ENCODE measurements around the gene SERPINF2.
"Not testable (repeated sequence)": the region's sequence is repeated elsewhere in the genome, so short reads cannot be mapped to it uniquely, and the experiment has no call there.

The SERPINF2 gene

GRCh38 chr17:1742371-1743087, at the start of gene SERPINF2:
TSS of gene SERPINF2 (plus strand) at chr17:1742871. CDS start at chr17:1744996, 2,125 bp downstream.
- DNase-seq (ENCODE audit: low read depth in 1 of 2, low spot score in 1 of 2): no peak

- no peak for DNase-seq (ENCODE audit: low read depth in 1 of 2, low spot score in 1 of 2)
Measured at GRCh38 chr17:1693339-1693738, 49.3 kb upstream of the SERPINF2 start.

GRCh38 chr17:1695365-1695764, 47.3 kb upstream of the SERPINF2 start:
- no peak for DNase-seq (ENCODE audit: low read depth in 1 of 2, low spot score in 1 of 2)

- DNase-seq (ENCODE audit: low read depth in 1 of 2, low spot score in 1 of 2): no peak
Measured at GRCh38 chr17:1697681-1698080, 45.0 kb upstream of the SERPINF2 start.

GRCh38 chr17:1699891-1700290, 42.8 kb upstream of the SERPINF2 start:
- not testable (repeated sequence) for DNase-seq (ENCODE audit: low read depth in 1 of 2, low spot score in 1 of 2)

GRCh38 chr17:1703063-1703462, 39.6 kb upstream of the SERPINF2 start:
- no peak for DNase-seq (ENCODE audit: low read depth in 1 of 2, low spot score in 1 of 2)

- DNase-seq (ENCODE audit: low read depth in 1 of 2, low spot score in 1 of 2): no peak
Measured at GRCh38 chr17:1705004-1705403, 37.7 kb upstream of the SERPINF2 start.

- DNase-seq (ENCODE audit: low read depth in 1 of 2, low spot score in 1 of 2): no peak
Measured at GRCh38 chr17:1707107-1707506, 35.6 kb upstream of the SERPINF2 start.

- DNase-seq (ENCODE audit: low read depth in 1 of 2, low spot score in 1 of 2): not testable (repeated sequence)
Measured at GRCh38 chr17:1708791-1709346, 33.8 kb upstream of the SERPINF2 start.

GRCh38 chr17:1709403-1709951, 33.2 kb upstream of the SERPINF2 start:
- DNase-seq (ENCODE audit: low read depth in 1 of 2, low spot score in 1 of 2): no peak

- DNase-seq (ENCODE audit: low read depth in 1 of 2, low spot score in 1 of 2): no peak
Measured at GRCh38 chr17:1709971-1710806, 32.5 kb upstream of the SERPINF2 start, which contains the start of gene TLCD2. TSS of gene TLCD2 (minus strand) at chr17:1710377. CDS start at chr17:1710242, 135 bp downstream.

- DNase-seq (ENCODE audit: low read depth in 1 of 2, low spot score in 1 of 2): no peak
Measured at GRCh38 chr17:1710807-1711553, 31.7 kb upstream of the SERPINF2 start.

GRCh38 chr17:1711804-1712203, 30.9 kb upstream of the SERPINF2 start:
- DNase-seq (ENCODE audit: low read depth in 1 of 2, low spot score in 1 of 2): no peak

GRCh38 chr17:1712271-1712670, 30.4 kb upstream of the SERPINF2 start:
- no peak for DNase-seq (ENCODE audit: low read depth in 1 of 2, low spot score in 1 of 2)

GRCh38 chr17:1713160-1713877, 29.4 kb upstream of the SERPINF2 start:
- DNase-seq (ENCODE audit: low read depth in 1 of 2, low spot score in 1 of 2): no peak

- no peak for DNase-seq (ENCODE audit: low read depth in 1 of 2, low spot score in 1 of 2)
Measured at GRCh38 chr17:1713878-1714426, 28.7 kb upstream of the SERPINF2 start.

GRCh38 chr17:1714427-1714979, 28.2 kb upstream of the SERPINF2 start:
- no peak for DNase-seq (ENCODE audit: low read depth in 1 of 2, low spot score in 1 of 2)

- DNase-seq (ENCODE audit: low read depth in 1 of 2, low spot score in 1 of 2): no peak
Measured at GRCh38 chr17:1714980-1715802, 27.5 kb upstream of the SERPINF2 start.

GRCh38 chr17:1715803-1716075, 26.9 kb upstream of the SERPINF2 start:
- no peak for DNase-seq (ENCODE audit: low read depth in 1 of 2, low spot score in 1 of 2)

Measured in activated CD4-positive, alpha-beta T cell treated with anti-CD3 and anti-CD28 coated beads, Interleukin-2, amount 50 U/mL, for 24 hours (primary cell).